Stimulated activated CD8-positive, alpha-beta memory T cell treated with anti-CD3 and anti-CD28 coated beads, Interleukin-15, amount 100 ng/mL, for 1 hour (primary cell): ENCODE measurements around the gene MYH10.
"Not testable (repeated sequence)": the region's sequence is repeated elsewhere in the genome, so short reads cannot be mapped to it uniquely, and the experiment has no call there.

Source experiments
- DNase-seq: peaks from one replicate; pipeline ENCODE4 v3.0.0-alpha.2; 2020; ENCODE audit warnings: low read depth

MYH10 gene

DNA sequence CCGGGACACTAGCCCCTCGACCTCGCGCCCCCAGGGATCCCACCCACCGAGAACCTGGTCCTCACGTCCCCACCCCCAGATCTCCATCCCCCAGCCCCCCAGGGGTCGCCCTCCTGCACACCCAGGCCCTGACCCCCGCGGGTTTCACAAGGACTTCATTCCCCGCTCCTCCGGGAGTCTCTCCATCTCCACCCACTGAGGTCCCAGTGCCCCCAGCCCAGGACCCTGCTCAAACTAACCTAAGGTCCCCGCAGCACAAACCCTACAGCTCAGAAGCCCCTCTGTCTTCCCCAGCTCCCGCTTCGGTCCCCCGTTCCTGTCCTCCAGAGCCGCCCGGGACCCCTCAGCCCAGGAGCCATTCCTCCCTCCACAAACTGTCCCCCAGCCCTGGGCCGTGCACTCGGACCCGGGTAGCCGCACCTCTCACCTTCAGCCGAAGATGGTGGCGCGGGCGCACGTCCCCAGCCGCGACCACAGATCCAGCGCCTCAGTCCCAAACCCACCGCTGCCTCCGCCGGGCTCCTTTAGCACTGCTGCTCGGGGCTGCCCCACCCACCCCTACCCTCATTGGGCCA is at the start of gene MYH10:
TSS of gene MYH10 (minus strand) at position 499 of the 575 bp plus-strand sequence. CDS start 7,479 bp downstream, outside the sequence.
- no peak for DNase-seq

DNA sequence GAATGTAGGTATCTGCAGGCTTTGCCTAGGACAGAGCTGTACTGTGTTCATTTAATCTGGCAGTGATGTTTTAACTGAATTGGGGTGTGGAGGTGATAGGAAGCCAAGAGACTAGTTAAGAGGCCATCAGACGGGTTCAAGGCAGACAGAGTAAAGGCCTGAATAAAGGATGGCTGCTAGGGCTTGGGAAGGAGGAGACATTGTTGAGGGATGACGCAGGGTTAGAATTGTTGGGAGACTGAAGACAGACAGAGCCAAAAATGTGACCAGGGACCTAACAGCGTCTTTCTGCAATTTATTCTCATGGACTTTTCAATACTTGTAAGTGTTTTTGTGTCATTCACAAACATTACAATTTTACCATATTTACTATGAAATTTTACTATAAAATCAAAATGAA is 48.6 kb upstream of the MYH10 start:
- DNase-seq: no peak

DNA sequence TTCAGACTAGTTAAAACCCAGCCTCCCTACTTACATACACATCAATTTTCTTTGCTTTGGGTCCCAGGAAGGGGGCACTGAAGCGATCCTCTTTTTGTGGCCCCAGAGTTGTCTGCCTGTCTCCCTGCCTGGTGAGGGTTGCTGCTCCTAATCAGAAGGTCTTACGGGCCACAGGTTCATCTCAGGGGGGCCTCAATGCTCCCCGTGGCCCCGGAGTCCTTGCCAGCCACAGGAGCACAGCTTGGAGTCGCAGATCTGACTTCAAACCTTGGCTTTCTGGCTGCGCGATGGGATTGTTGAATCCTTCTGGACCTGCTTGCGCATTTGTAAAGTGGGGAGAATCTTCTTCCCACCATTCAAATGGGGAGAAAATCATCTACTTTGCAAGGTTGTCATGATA is 44.8 kb upstream of the MYH10 start:
- no peak for DNase-seq

DNA sequence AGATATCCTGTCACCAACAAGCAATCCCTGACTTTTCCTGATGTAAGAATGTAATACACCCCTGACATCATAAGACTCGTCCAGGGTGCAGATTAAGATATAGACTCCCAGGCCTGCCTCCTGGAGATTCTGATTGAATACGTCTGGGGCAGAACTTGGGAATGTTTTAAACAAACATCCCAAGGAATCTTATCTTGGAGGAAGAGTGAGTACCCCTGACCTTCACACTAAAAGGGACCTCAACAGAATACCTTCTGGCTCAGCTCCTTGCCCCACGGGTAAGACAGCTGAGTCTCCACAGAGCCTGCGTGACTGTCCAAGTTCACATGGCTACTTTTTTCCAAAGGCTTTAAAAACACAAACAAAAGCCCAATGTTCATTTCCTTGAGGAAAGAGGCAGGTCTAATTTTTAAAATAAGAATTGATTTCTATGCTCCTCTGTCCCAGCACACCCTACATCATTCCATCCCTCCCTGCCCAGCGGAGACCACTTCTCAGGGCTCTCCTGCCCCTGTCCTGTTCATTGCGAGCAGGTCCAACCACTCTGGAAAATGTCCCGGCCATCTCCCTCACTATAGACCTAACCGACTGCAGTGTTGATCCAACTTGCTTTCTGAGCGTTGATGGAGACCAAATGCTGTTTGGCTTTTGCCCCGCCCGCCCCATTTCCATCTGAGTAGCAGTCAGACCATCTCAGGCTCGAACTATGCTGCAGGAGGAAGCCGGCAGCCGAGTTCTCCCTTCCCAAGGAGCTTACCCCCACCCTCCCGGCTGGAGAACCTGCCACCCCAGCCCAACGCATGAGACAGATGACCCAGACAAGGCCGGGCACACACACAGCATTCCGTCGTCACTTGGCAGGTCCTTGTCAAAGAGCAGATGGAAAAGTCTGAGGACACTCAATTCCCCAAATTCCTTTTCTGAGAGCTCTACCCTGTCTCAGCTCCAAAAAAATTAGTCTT is 44.1 kb upstream of the MYH10 start:
- no peak for DNase-seq

DNA sequence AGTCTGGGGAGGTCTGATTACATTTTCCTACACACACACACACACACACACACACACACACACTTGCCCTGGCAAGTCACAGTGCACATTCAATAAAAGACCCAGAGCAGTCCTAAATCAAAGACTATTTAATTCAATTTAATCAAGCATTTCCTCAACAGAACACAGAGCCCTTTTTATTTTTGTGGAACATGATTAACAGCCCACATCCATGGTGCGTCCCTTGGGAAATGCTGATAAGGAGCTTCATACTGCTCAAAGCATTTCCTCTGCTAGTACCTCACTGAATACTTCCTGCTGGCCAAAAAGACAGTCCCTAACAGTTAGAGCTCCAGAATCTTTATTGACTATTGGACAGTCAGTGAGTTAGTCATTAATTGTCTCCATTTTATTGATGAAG is 43.1 kb upstream of the MYH10 start:
- no peak for DNase-seq

DNA sequence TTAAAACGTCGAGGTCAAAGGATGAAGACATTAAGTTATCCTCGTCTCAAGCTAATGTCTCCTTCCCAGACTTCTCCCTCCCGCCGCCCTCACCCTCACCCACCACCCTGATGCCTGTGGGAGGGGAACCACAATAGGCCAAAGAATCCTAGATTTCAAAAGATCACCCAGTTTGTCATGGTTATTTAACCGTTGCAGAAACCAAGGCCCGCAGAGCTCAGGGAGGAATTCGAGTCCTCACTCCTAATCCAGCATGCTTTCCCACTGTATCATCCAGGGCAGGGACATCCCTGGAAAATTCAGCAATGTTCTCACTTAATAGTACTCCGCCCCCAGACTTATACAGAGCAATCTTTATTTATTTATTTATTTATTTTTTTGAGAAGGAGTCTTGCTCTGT is 41.8 kb upstream of the MYH10 start:
- DNase-seq: no peak

DNA sequence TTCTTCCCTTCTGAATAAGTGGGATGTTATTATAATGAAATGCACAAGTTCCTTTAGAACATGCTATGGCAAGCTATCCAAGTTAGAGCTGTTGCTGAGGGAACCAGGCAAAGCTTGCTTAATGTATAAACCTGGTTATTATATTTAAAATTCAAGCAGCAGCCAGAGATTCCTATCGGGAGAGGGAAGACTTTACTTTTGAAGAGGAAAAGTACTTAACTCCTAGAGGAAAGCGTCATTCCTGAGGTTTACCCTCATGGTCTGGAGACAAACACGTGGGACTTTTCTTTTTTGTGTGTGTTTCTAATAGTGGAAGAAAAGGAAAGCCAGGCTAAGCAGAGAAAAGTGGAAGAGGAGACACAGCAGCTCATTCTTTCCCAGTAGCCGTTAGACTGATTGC is 39.9 kb upstream of the MYH10 start:
- DNase-seq: no peak

DNA sequence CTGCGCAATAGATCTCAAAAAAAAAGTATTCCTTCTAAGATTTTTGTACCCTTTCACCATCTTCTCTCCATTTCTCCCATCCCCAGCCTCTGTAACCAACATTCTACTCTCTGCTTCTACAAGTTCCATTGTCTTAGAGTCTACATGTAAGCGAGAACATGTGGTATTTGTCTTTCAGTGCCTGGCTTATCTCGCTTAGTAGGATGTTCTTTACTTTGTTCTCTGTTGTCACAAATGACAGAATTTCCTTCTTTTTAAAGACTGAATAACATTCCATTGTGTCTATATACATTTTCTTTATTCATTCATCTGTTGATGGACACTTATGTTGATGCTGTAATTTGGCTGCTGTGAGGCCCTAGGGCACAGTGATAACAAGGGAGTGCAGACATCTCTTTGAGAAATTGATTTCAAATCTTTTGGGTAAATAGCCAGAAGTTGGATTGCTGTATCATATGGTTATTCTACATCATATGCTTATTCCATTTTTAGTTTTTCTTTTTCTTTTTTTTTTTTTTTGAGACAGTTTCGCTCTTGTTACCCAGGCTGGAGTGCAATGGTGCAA is 37.7 kb upstream of the MYH10 start:
- DNase-seq: no peak

DNA sequence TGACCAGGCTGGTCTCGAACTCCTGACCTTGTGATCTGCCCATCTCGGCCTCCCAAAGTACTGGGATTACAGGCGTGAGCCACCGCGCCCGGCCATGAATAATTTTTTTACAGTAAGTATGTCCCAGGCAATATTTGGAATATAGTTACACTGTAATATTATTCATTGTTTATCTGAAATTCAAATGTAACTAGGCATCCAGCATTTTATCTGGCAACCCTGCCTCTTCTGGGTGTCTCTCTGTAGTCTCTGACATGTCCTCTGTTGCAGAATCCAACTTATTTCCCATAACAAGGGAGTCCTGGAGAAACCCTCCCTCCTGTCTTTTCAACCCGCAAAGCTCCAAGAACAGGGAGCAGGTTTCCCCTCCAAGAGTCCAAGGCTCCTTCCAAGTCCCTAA is 36.9 kb upstream of the MYH10 start:
- no peak for DNase-seq

DNA sequence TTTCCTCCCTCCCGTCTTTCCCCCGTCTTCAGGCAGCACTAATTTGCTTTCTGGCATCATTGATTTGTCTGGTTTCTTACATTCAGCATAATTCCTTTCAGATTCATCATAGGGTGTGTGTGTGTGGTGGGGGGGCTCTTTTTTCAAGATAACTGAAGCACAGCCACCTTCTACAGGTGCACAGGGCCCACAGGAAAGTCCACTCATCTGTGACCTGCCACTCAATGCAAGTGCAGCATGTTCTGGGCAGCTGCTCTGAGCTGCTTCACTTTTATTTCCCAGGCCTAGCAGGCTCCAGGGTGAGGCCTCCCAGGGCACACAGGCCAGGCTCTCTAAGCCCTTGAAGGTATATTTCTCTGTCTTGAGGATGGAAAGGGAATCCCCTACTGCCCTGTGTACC is 35.2 kb upstream of the MYH10 start:
- DNase-seq: no peak

DNA sequence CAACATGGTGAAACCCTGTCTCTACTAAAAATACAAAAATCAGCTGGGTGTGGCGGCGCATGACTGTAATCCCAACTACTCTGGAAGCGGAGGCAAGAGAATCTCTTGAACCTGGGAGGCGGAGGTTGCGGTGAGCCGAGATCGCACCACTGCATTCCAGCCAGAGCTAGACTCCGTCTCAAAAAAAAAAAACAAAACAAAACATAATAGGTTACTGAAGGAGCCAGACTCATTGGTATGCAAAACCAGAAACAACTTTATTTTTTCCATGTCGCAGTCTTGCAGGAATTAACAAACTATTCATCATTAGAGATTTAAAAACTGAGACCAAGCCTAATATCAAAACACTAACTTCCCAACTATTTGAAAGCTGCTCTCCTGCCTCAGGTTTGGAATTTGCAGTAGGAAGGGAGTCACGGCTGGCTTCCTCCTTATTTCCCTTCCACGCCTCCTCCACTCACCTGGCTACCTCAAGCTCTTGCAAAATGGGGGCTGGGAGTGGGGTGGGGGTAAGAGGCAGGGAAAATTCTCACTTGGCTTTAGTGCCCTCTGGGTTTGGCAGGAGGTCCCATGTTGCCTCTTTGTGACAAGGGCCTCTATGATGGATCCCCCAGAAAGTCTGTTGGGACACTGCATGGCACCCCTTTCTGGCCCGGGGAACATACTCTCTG is 34.1 kb upstream of the MYH10 start:
- DNase-seq: no peak

DNA sequence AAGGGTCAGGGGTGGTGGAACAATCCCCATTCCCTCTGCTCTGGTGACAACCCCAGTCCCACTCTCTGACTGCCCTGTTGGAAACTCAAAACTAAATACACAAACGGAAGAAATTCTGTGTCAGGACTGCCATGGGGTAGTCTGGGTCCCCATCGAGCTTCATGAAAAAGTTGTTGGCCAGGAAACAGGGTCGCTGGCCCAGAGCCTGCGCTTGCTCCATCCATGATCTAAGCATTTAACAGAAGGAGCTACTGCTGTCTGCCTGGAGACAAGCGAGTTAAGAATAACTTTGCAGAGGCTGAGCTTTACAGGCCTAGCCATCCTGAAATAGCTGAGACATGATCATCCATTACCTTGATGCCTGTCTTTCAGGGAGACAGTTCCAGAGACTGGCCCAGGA is 32.4 kb upstream of the MYH10 start:
- no peak for DNase-seq

DNA sequence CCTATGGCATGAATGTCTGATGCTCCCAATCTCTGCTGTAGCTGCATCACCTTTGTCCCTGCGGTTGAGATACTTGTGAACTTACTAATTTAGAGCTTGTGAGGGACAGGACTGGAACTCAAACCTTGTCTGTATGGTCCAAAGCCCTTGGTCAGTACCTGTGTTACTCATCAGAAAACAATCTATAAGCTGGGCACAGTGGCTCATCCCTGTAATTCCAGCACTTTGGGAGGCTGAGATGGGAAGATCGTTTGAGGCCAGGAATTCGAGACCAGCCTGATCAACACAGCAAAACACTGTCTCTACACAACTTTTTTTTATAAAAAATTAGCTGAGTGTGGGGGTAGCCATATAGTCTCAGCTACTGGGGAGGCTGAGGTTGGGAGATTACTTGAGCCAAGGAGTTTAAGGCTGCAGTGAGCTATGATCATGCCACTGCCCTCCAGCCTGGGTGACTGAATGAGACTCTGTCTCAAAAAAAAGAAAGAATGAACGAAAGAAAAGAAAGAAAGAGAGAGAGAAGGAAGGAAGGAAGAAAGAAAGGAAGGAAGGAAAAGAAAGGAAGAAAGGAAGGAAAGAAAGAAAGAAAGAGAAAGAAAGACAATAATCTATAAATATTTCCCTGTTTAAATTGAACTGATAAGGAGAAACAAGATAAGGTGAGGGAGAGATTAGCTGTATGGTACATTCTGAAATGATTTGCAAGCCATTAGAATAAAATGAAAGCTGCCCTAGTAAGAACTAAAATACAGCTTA is 31.7 kb upstream of the MYH10 start:
- DNase-seq: no peak

DNA sequence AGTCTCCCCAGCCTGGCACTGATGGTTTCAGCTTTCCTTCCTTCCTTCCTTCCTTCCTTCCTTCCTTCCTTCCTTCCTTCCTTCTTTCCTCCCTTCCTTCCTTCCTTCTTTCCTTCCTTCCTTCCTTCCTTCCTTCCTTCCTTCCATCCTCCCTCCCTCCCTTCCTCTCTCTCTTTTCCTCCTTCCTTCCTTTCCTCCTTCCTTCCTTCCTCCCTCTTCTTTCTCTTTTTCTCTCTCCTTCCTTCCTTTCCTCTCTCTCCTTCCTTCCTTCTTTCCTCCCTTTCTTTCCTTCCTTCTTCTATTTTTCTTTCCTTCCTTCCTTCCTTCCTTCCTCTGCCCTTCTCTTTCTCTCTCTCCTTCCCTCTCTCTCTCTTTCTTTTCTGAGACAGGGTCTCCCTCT is 30.2 kb upstream of the MYH10 start:
- DNase-seq: not testable (repeated sequence)

DNA sequence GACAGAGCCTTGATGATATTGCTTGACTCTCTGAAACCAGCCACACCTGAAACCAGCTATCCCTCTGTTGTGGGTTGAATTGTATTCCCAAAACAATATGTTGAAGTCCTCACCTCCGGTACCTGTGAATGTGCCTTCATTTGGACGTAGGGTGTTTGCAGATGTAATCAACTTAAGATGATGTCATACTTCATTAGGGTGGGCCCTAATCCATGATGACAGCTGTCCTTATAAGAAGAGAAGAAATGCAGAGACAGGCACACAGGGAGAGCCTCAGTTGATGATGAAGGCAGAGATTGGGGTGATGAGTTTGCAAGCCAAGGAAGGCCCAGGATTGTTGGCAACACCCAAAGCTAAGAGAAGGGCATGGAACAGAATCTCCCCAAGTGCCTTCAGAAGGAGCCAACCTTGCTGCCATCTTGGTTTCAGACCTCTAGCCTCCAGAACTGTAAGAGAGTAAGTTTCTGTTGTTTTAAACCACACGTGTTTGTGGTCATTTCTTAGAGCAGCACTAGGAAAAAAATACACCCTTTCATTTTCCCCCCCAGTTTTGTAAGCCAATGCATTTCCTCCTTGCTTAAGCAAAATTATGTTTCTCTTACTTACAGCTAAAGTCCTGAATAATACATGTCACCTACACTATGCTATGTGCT is 29.4 kb upstream of the MYH10 start:
- DNase-seq: no peak

DNA sequence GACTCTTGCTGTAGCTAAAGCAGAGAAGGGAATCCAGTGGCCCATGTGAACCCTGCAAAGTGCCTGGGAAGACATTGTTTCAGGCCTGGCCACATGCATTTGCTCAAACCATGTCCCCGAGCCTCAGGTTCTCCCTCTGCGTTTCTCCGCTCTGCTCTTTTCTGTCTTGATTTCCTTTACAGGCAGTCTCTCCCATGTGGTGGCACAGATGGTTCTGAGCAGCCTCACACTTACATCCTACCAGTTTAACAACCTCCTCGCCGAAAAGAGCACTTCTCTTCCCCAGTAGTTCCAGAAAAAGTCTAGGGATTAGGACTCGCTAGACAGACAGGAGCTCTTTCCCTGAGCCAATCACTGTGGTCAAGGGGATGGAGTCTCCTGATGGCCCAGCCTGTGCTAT is 28.3 kb upstream of the MYH10 start:
- no peak for DNase-seq

DNA sequence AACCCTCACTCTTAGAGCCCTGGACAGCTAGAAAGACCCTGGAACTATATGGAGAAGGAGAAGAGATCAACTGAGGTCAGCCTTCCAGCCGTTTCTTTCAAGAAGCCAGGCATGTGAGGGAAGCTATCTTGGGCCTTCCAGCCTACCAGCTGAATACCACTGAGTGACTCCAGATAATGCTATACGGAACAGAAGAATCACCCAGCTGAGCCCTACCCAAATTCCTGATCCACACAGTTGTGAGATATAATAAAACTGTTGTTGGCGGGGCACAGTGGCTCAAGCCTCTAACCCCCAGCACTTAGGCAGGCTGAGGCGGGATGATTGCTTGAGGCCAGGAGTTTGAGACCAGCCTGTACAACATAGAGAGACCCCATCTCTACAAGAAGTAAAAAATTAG is 26.2 kb upstream of the MYH10 start:
- DNase-seq: no peak

DNA sequence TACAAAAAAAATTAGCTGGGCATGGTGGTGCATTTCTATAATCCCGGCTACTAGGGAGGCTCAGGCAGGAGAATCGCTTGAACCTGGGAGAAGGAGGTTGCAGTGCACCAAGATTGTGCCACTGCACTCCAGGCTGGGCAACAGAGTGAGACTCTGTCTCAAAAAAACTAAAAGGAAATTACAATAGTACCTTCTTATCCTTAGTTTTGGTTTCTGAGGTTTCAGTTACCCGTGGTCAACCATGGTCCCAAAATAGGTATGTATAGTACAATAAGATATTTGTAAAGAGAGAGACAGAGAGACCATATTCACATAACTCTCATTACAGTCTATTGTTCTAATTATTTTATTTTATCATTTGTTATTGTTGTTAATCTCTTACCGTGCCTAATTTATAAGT is 24.3 kb upstream of the MYH10 start:
- DNase-seq: no peak

DNA sequence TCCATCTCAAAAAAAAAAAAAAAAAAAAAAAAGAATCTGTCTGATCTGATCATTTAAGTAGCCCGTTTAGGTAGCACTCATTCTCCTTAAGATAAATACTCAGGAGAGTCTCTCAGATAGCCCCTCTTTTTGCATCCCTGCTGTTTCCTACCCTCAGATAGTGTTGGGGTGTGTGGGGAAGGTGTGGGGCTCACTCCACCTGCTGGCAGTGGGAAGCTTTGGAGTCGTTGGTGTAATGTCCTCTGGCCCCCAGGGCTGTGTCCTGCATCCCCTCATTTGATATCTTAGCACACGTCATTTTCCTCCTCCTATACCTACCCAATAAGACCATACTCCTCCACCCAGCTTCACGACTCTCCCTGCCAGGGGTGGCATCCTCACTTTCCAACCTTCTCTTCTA is 20.5 kb upstream of the MYH10 start:
- DNase-seq: no peak

DNA sequence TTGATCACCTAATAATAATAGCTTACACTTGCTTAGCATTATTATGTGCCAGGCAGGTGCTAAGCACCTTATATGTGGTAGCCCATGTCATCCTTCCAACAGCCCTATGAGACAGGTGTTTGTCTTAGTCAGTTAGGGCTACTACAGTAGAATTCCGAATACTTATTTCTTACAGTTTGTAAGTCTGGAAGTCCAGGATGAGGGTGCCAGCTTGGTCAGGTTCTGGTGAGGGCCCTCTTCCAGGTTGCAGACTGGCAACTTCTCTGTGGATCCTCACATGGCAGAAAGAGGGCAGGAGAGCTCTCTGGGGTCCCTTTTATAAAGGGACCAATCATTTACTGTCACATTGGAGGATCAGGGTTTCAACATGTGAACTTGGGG is 19.6 kb upstream of the MYH10 start:
- DNase-seq: no peak
